ACHN (cell line): ENCODE measurements around the gene CENPO.

Experiments
- DNase-seq: peaks from one replicate; pipeline ENCODE4 v3.0.0-alpha.2; 2015
- in situ Hi-C: cut with HindIII; loops from 2 replicates; pipeline ENCODE4 v1.10.0; 2017; ENCODE audit warnings: low sequenced_read_pairs, low pct_ligation_motif_present, low pct_unique_long_range_greater_than_20kb

Gene CENPO

GRCh38 chr2:24845691-24846090, 52.5 kb downstream of the CENPO start:
- DNase-seq: no peak
- in situ Hi-C loops: no loop called here

- in situ Hi-C loops: no loop called here
- no peak for DNase-seq
These were observed 57.7 kb downstream of the CENPO start for GRCh38 chr2:24850944-24851343.

DNA sequence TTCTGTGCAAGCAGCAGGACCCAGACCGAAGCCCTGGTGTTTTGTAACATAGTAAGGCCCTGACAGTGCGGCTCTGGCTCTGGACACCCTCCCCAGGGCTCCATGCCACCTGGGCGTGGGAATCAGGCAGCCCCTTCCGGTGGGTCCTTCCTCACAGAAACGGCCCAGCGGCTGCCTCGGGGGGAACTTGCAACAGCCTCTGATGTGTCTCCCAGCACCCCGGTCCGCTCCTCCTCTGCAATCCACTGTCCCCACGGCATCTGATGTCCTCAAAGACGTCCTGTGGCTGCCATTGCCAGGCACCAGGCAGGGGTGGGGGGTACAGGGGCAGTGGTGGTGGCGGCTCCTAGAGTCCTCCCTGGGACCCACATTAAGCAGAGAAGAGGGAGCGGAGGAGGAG, 58.8 kb downstream of the CENPO start:
- no peak for DNase-seq
- in situ Hi-C loops: no loop called here

- DNase-seq: no peak
- in situ Hi-C loops: no loop called here
These were observed 59.3 kb downstream of the CENPO start for GRCh38 chr2:24852431-24853020.

DNA sequence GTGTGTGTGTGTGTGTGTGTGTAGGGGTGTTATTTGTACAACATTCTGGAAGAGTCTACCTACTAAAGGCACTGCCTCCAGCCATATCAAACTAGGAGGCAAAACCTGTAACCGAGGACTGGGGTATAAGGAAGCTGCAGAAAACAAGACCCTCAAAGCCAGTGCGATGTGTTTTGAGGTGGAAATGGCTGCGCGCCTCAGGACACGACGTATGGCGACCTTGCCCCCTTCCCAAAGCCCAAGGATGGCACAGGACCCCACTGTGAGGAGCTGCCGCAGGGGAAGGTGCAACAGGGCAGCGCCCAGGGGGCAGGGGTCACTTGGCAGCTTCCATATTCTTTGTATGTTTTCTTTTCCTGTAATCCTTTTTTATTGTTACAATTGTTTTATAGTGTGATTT, 59.8 kb downstream of the CENPO start:
- in situ Hi-C loops: no loop called here
- no peak for DNase-seq

- in situ Hi-C loops: no loop called here
These were observed 60.8 kb downstream of the CENPO start for GRCh38 chr2:24853996-24854395.

DNA sequence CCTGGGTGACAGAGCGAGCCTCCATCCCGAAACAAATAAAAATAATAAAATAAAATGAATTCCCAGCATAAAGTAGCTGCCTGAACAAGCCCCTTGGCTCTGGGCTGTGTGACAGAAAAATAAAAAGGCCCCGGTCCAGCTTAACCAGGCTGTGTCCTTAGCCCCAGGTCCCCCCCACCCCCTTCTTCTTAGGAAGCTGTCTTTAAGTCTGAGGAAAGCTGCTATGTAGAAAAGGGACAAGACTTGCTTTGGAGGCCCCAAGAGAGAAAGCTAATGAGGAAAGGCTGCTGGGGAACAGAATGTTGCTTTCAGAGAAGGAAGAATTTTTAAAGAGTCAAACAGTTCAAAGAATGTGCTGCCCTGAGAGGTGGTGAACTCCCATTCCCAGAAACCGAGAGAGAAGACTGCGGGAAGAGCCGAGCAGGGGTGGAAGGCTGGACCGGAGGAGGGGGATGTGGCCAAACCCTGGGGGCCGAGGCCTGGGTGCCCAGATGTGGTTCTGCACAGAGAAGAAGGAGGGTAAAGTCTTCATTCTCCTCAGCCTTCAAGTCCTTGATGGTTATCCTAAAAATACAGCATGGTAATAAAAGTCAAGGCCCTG, 61.9 kb downstream of the CENPO start:
- DNase-seq: no peak

More at GRCh38 chr2:24853996-24854395, 60.8 kb downstream of the CENPO start:
- no peak for DNase-seq

GRCh38 chr2:24855726-24856125, 62.5 kb downstream of the CENPO start:
- DNase-seq: no peak
- in situ Hi-C loops: no loop called here

More for the DNA sequence above, 61.9 kb downstream of the CENPO start:
- in situ Hi-C loops: no loop called here

GRCh38 chr2:24856791-24857211, 63.6 kb downstream of the CENPO start:
- in situ Hi-C loops: no loop called here
- DNase-seq: no peak

DNA sequence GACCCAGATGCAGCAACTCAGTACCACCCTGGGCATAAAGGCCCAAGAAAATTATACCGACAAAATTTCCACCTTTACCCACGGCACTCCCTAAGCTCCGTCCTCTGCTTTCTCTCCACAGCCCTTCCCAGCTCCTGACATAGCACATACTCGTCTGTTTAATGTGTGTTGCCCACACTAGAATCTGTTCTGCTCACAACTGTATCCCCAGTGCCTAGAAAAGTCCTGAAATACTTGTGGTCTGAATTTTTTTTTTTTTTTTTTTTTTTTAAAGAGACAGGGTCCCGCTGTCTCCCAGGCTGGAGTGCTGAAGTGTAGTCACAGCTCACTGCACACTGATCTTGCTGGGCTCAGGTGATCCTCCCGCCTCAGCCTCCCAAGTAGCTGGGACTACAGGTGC, 64.5 kb downstream of the CENPO start:
- DNase-seq: no peak
- in situ Hi-C loops: no loop called here

DNA sequence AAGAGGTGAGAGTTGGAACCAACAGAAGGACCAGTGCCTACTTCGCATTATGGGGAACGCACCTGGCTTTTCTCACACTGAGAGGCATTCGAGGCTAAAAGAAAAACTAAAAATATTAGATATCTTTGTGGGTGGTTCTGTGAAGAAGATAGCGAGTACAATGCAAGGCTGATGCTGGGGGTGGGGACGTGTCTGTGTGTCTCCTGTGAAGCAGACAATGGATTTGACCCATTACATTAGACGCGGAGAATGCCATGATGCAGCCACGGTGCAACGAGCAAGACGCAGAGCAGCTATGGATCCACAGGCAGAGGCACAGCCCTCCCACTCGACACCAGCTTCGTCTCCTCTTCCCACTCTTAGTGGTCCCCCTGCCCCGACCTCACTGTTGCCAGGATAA, 65.8 kb downstream of the CENPO start:
- no peak for DNase-seq
- in situ Hi-C loops: no loop called here

GRCh38 chr2:24859968-24860600, 66.9 kb downstream of the CENPO start:
- in situ Hi-C loops: no loop called here
- DNase-seq: no peak

- in situ Hi-C loops: no loop called here
- no peak for DNase-seq
These were observed 67.4 kb downstream of the CENPO start for GRCh38 chr2:24860631-24861030.

DNA sequence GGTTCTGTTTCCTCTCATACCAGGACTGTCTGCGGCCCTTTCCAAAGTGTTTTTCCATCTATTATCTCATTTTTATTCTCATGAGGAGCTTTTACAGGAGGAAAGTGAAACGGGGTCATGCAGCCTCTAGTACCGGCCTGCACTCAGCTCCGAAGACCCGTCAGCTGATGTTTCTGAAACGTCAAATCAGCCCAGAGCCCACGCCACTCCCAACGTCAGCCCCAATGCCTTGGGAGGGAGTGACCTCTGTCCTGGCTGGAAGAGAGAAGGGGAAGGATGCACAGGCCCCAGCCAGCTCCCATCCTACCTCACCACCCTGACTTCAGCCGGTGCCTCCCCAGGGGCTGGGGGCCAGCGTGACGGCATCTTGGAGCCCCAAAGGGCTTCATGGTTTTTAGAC, 68.3 kb downstream of the CENPO start:
- no peak for DNase-seq
- in situ Hi-C loops: no loop called here

GRCh38 chr2:24863641-24864040, 70.4 kb downstream of the CENPO start:
- in situ Hi-C loops: no loop called here
- no peak for DNase-seq

- DNase-seq: no peak
- in situ Hi-C loops: no loop called here
These were observed 73.7 kb downstream of the CENPO start for GRCh38 chr2:24866946-24867345.

DNA sequence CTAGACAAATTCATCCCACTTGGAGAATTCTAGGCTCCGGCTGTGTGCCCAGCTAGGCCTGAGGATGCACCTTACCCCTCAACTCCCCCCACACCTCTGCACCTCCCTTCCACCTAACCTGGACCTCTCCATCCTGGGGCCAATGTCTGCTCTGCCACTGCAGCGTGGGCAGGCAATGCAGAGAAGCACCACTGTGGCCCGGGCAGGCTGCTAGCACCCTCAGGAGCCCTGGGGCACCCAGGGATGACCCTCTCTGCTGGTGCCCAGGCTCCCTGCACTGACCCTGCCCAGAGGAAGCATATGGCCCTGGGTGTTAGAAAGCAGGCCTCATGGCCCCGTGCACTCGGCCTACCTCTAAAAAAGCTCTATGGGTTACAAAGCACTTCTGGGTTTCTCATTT, 77.2 kb downstream of the CENPO start:
- in situ Hi-C loops: no loop called here
- no peak for DNase-seq

DNA sequence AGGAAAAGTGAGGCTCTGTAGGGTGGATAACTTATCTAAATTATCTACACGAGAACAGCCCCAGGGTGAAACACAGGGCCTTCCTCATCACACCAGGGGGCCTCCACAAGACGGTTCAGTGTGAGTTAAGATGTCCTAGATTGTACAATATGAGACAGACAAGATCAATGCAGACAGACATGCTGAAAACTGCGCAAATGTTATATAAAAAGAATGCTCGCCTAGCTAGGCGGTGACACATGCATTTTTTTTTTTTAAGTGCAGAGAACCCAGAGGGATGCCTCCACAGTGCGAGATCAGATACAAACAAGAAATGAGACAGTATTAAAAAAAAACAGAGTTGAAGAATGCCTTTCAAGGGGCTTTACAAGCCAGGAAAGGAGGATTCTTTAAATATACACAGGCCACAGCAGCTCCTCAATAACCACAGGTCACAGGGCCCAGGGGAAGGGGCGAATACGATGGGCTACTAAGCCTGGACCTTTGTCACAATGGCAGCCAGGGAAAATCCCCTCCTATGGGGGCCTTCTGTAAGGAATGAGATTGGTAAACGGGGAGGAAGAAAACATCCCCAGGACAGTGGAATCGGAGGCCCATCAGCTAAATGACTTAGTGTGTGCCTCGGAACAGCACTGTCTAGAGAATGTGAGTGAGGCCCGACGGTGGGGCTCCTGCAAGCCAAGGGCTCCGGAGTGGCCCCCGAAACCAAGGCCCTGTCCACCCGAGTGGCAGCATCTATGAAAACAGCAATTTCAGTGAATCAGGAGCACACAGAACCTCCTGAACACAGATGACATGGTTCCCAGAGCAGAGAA, 77.9 kb downstream of the CENPO start:
- no peak for DNase-seq

GRCh38 chr2:24871852-24872333, 78.7 kb downstream of the CENPO start:
- in situ Hi-C loops: no loop called here
- no peak for DNase-seq

More for the DNA sequence above, 77.9 kb downstream of the CENPO start:
- in situ Hi-C loops: no loop called here
